ENCODE measurements around the gene CRACR2B.

CRACR2B gene

GRCh38 chr11:833849-834311, 6.2 kb downstream of the CRACR2B start:
- no peak overlapping the region for H3K27ac Mint-ChIP-seq
- no peaks in the 10 kb centered on the region for H3K36me3 Mint-ChIP-seq (ENCODE audit: low read depth)
- DNase-seq = no peak
- H3K9me3 Mint-ChIP-seq = no peaks in the 10 kb centered on the region
- peaks cover 36% of the 10 kb centered on the region for H3K27me3 Mint-ChIP-seq (ENCODE audit: low read depth, poor library complexity)
- H3K4me3 Mint-ChIP-seq = peak overlapping the region; percentile 79
- H3K4me1 Mint-ChIP-seq = peaks cover 33% of the 10 kb centered on the region
- TF ChIP-seq CTCF (IDR thresholded peaks at IDR 0.05) = no peak

- H3K9me3 Mint-ChIP-seq = no peaks in the 10 kb centered on the region
- no peak overlapping the region for H3K27ac Mint-ChIP-seq
- H3K27me3 Mint-ChIP-seq (ENCODE audit: low read depth, poor library complexity) = peaks cover 28% of the 10 kb centered on the region
- H3K36me3 Mint-ChIP-seq (ENCODE audit: low read depth) = no peaks in the 10 kb centered on the region
- no peak for TF ChIP-seq CTCF (IDR thresholded peaks at IDR 0.05)
- peak overlapping the region; percentile 79 for H3K4me3 Mint-ChIP-seq
- H3K4me1 Mint-ChIP-seq = peaks cover 27% of the 10 kb centered on the region
- no peak for DNase-seq
Measured at GRCh38 chr11:834371-835316, 6.9 kb downstream of the CRACR2B start.

- H3K36me3 Mint-ChIP-seq (ENCODE audit: low read depth) = peaks cover 8% of the 10 kb centered on the region
- no peak overlapping the region for H3K27ac Mint-ChIP-seq
- peaks cover 35% of the 10 kb centered on the region for H3K4me1 Mint-ChIP-seq
- peaks cover 15% of the 10 kb centered on the region for H3K27me3 Mint-ChIP-seq (ENCODE audit: low read depth, poor library complexity)
- no peak for DNase-seq
- TF ChIP-seq CTCF (IDR thresholded peaks at IDR 0.05) = no peak
- no peak overlapping the region for H3K4me3 Mint-ChIP-seq
- H3K9me3 Mint-ChIP-seq = no peaks in the 10 kb centered on the region
Measured at GRCh38 chr11:836274-836673, 8.6 kb downstream of the CRACR2B start.

GRCh38 chr11:836700-837099, 9.0 kb downstream of the CRACR2B start:
- H3K27me3 Mint-ChIP-seq (ENCODE audit: low read depth, poor library complexity) = peaks cover 10% of the 10 kb centered on the region
- no peak for DNase-seq
- H3K9me3 Mint-ChIP-seq = no peaks in the 10 kb centered on the region
- TF ChIP-seq CTCF (IDR thresholded peaks at IDR 0.05) = no peak
- H3K4me1 Mint-ChIP-seq = peaks cover 34% of the 10 kb centered on the region
- peaks cover 8% of the 10 kb centered on the region for H3K36me3 Mint-ChIP-seq (ENCODE audit: low read depth)
- no peak overlapping the region for H3K27ac Mint-ChIP-seq
- no peak overlapping the region for H3K4me3 Mint-ChIP-seq

- DNase-seq = no peak
- Mint-ChIP-seq H3K4me1 (peaks cover 27% of the 10 kb centered on the region), H3K4me3 (no peak overlapping the region), H3K36me3 (ENCODE audit: low read depth) (peaks cover 8% of the 10 kb centered on the region), H3K27me3 (ENCODE audit: low read depth, poor library complexity) (peaks cover 4% of the 10 kb centered on the region), H3K9me3 (no peaks in the 10 kb centered on the region), H3K27ac (no peak overlapping the region)
- TF ChIP-seq CTCF (IDR thresholded peaks at IDR 0.05) = no peak
Measured at GRCh38 chr11:837189-837989, 9.7 kb downstream of the CRACR2B start.
